HG03342 (cell line): Measurements from ENCODE around the gene SPOCK3.
A peak's percentile ranks its signal among the peaks of the same experiment; 100 is the strongest.

Experiments
- ATAC-seq: cut with Tn5 transposase; IDR thresholded peaks from one replicate; pipeline ENCODE4 v1.9.1; 2021; ENCODE audit warnings: mild to moderate bottlenecking, moderate library complexity; ENCODE audit not compliant: unreplicated experiment

The SPOCK3 gene

DNA sequence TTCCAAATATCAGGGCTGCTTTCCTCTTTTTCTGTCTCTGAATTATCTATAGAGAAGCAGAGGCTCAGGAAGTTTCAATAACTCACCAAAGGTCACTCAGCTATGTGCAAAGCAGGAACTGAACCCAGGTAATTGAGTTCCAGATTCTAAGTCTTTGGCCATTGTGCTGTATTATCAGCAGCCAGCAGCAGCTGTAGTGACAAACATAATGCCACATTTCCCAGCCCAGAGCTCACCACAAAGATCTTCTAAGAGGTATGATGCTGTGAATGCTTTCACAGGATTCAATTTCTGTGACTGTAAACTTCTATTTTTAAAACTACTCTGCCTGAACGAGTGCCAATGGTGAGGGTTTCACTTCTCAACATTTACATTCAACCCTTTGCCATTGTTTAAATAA is 56.4 kb downstream of the SPOCK3 start:
- no peak for ATAC-seq

DNA sequence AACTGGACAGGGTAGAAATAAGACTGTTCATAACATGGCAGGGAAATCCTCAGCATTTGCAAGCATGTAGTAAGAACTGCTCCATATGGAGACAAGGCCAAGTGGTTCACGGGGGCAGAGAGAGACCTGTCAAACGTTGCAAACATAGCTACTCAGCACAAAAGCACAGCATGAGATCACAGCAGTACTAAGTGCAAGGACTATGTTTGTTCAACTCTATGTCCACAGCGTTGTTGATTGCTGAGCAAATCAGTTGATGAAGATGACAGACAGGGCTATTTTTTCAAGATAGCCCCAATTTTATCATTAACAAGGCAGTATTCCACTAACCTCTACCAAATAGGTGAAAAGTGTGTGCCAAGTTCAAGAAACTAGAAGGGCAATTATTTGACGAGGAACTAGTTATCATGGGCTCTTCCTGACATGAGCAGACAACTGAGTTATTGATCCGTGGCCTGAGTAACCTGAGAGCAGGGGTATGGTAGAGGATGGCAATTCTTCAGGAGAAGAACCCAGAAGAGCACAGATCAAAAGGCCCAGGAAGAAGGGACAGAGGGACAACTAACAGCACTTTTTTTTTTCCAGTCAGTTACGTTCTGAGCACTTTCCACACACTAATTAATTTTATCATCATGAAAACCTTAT is 57.4 kb downstream of the SPOCK3 start:
- no peak for ATAC-seq

DNA sequence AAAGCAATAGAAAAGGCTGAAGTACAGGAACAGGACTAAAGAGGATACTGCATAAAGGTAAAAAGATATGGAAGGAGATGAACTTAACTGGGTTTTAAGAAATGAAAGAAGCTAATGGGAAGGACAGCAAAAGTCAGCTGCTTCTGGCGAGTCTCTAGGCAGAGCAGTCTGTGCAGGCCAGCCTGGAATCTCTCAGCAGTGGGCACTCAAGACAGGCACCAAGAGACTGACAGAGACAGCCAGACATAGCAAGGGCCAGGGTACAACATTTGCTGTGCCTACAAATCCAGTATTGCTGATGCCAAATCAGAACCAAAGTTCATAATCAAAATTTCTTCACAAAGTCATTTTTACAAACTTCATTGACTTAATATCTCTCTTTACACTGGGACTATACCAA is 62.4 kb downstream of the SPOCK3 start:
- no peak for ATAC-seq

DNA sequence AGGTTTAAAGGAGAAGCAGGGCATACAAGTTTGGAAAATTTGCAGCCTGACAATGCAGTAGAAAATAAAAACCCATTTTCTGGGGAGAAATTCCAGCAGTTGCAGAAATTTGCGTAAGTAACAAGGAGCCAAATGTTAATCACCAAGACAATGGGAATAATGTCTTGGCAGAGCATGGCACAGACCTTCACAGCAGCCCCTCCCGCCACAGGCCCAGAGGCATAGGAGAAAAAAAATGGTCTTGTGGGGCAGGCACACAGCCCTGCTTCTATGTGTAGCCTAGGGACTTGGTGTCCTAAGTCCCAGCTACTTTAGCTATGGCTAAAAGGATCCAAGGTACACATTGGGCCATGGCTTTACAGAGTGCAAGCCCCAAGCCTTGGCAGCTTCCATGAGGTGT is 65.7 kb downstream of the SPOCK3 start:
- no peak for ATAC-seq

DNA sequence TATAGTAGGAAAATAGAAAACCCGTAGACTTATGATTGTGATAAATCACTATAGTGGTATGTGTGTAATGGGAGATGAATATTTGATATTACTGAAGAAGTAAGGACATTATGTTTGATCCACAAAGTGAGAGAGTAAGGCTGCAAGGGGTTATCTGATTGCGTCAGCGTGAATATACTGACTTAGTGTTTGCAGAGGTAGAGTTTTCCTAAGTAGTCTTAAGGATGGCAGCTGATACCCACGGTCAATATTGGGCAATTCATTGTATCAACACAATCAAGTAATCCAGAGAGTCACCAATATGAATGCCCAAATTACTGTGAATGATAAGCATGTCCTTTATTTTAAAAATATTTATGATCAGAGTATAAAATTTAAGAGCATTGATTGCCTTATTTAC is 83.7 kb downstream of the SPOCK3 start:
- ATAC-seq, result no peak

DNA sequence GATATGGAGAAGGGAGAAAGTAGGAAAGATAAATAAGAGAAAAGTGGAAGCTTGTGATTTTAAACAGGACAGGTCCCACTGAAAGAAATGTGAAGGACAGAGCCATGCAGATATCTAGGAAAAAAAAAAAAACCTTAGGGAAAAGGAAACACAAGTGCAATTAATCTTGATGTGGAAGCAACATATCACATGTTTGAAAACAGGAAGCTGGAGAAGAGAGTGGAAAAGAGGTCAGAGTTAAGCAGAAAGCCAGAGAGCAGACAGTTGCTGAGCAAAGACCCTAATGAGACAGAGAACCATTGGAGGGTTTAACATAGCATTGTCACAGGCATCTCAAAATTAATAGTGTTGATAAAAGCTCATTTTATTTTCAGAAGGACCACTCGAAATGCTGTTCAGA is 89.7 kb downstream of the SPOCK3 start:
- no peak for ATAC-seq

DNA sequence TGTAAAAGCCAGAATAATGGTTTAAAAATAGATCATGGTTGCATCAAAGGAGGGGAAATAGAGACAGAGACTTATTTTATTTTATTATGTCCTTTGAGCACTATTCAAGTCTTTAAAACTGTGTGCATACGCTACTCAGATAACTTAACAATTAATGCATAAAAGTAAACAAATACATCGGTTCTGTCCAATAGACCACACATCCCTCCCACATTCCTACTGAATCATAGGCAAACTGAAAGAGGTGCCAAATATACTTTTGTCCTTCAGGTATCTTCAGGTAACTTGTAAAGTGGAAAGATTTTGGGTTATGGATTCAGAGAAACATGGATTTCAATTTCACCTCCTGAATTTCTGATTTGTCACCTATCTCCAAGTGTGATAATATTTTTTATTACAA is 91.3 kb downstream of the SPOCK3 start:
- no peak for ATAC-seq

DNA sequence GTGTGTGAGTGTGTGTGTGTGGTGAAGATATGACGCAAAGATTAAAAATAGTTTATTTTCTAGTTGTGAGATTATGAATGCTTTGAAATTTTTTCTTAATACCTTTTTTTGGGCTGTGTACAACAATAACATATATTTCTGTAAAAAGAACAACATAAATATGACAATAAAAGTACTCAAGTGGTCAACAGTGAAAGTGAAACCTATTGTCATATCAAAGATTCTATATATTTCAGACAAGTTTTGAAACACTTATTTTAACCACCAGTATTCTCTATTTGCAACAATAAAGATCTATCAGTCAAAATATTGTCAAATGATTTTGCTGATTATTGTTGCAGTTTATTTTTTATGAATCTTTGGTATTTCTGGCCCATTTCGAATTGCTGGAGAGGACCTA is 98.0 kb downstream of the SPOCK3 start:
- no peak for ATAC-seq

DNA sequence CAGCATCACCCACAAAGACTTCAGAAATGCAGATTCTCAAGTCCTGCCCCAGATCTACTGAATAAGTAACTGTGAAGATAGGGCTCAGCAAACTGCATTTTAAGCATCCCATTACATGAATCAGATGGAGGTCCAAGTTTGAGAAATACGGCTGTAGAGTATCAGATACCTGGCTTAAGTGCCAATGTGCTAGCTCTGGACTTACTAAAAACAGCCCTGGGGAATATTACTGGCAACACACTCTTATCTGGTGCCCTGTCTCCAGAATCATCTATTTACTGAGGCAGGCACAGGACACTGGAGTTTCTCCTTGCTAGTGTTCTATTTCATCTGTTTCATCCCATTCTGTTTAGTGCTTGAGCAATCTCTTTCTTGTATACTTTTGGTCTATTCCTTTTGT is 105.1 kb downstream of the SPOCK3 start:
- ATAC-seq, result no peak

DNA sequence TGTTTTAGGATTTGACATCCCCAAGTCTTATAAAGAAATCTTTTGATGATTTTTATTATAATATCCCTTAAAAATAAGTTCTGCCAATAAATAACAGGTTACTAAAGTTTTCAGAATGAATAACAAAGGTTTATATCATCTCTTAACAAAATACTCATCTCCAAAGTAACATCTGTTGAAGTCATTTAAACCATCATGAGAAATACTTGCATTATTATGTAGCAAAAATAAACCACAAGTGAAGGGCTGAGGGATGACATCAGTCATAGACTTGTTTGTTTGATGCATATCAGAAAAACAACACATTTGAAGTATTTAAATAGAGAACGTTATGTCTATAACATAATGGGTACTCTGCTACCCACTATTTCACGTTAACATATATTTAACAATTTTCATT is 114.9 kb downstream of the SPOCK3 start:
- ATAC-seq, result no peak

DNA sequence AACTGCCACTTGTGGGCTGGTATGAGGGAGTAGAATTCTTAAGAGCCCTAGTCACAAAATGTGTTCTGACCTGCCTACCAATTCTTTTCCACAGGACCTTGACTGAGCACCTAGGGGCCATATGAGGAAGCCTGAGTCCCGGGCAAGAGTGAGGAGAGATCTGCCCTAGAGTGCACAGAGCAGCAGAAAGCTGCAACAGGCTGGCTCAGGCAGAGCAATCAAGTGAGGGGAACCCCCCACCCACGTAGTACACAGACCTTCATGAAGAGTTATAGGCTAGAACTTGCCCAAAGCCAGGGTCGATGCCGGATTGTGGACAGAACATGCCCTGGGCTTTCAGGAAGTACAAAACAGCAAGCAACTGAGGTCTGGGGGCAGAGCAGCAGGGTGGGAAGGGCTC is 117.0 kb downstream of the SPOCK3 start:
- ATAC-seq, result no peak

DNA sequence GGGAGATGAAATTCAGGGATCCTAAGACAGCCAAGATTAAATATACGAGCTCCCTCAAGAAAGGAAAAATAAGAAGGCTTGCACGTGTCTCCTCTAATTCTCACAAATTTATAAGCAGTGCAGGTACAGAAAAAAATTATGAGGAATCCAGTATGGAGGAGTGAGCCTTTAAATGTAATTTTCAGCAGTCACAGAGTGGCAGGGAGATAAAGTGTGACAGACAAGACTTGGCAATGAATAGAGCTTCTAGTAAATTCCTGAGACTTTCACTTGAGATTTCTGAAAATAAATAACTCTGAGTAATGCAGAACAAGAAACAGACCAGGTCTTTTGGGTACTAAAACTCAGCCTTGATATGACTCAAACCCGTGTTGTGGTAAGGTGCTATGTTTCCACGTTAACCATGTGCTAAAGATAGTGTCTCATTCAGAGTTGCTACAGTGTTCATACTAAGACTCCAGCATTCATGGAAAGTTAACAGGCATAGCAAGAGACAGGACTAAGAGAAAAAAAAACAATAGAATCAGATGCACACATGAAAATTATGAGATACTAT is 119.8 kb downstream of the SPOCK3 start:
- ATAC-seq, result peak; percentile 62

DNA sequence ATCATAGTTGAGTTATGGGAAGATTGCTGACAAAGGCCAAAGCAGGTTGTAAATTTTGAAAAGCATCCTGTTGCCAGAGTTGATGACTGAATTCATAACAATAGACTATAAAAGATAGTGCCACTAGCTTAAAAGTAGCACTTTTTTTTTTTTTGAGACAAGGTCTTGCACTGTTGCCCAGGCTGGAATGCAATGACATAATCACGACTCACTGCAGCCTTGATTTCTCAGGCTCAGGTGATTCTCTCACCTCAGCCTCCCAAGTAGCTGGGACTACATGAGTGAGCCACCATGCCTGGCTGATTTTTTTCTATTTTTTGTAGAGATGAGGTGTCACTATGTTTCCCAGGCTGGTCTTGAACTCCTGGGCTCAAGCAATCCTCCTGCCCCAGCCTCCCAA is 122.7 kb downstream of the SPOCK3 start:
- no peak for ATAC-seq

DNA sequence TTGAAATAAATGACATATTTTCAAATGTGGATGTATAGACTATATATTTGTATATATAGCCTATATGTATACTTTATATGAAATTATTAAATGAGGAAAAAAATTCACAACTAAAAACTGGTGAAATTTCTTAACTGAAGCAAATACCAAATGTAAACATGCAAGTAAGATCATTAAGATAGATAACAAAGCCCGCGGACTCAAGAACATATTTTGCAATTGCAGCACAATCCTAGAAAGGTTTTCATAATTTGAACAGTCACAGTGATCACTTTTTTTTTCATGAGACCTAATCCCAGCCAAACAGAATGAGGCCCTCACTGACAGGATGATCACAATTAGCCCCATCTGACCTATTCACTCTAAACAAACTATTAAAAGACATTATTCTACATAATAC is 123.2 kb downstream of the SPOCK3 start:
- no peak for ATAC-seq

DNA sequence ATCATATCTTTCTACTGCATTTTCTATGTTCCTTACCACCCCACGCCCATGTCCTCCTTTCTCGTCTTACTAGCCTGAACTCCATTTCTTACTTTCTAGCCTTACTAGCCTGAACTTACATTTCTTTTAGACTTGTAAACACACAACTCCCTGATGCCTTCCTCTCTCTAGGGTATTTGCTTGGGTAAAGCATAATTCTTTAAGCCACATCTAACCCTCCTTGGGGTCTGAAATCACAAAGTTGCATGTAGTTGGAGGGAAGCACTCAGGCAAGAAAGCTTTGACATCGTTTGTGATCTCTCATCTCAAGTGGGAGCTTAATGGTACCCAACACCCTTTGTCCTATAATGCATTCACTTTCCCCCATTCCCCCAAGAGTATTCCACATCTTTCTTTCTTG is 124.4 kb downstream of the SPOCK3 start:
- ATAC-seq, result no peak

DNA sequence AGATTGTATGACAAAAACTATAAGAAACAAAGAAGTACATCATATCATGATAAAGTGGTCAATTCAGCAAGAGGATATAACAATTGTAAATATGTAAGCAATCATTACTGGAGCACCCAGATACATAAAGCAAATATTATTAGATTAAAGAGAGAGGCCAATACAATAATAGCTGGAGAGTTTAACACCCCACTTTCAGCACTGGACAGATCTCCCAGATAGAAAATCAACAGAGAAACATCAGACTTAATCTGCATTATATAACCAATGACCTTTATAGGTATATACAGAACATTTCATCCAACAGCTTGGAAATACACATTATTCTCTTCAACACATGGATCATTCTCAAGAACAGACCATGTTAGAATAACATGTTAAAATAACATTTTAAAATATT is 128.4 kb downstream of the SPOCK3 start:
- no peak for ATAC-seq

DNA sequence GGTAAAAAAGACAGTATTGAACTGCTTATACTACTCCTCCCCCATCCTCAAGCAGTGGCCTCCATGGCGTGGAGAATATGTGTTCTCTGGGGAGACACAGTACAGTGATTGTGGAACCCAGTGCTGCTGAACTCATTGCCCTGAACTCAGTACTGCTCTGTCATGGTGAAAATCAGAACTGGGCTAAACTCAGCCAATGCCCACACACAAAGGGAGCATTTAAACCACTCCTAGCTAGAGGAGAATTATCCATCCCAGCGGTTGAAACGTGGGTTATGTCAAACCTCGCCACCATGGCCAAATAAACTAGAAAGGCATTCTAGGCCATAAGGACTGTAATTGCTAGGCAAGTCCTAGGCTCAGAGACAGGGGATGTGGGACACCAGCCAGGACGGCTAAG is 131.8 kb downstream of the SPOCK3 start:
- no peak for ATAC-seq

DNA sequence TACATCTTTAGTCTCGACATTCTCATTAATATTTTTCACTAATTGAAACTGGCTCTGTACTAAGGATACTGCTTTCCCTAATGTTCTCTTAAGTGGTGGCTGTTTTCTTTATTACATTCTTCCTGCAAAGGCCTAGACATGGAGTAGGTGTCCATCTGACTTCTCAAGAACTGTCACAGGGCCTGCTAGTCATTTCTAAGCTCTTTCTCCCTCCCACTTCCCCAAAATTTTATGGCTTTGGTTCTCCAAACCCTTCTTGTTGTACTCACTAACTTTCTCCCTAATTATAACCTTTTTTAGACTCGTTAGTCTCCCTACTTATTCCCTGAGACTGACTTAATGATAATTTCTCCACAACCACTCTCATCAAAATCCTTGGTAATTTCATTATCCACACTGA is 133.3 kb downstream of the SPOCK3 start:
- ATAC-seq, result no peak

DNA sequence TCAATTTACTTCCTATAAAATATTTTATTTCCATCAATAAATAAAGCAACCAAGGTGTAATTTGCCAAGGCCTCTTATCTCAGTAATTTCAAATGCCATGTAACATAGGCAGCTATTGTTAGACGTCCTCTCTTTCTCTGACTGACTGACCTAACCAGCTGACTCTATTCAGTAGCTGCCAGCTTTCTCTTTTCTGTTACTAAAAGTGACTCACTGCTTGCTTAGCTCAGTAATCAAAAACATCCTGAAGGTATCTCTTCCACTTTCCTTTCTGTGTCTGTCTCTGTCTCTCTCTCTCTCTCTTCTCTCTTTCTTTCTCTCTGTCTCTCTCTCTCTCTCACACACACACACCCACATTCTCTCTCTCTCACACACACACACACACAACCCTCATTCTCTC is 134.2 kb downstream of the SPOCK3 start:
- ATAC-seq, result peak; percentile 85

DNA sequence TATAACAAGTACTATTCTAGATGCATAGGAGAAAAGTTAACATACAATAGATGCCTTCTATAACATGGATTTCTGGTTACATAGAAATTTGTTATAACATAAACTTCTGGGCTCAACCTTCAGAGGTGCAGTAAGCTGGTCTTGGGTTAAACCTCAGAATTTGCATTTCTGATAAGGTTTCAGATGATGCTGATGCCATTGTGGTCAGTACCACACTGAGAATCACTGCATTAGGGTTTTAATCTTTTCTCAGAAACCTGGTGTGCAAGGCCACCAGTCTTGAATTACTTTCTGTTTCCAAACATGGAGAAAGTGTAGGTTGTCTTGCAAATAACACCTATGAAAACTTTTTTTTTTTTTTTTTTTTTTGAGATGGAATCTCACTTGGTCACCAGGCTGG is 146.2 kb downstream of the SPOCK3 start:
- ATAC-seq, result peak; percentile 66

DNA sequence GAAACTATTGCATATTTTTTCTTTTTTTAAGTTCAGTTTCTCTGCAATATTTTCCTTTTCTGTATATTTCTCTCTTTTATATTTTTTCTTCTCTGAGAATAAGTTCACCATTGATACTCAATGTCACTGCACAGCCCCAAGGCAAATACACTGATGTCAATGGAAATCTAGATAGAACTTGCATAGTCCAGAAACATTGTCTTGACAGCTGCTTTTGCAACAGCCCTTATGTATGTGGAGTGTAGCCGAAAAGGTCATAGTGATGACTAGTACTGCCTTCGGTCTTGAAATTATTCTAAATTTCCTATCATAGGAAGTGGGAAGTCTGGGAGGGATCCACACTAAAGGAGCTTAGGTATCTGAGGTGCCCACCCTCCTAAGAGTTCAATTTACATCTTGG is 150.0 kb downstream of the SPOCK3 start:
- no peak for ATAC-seq

DNA sequence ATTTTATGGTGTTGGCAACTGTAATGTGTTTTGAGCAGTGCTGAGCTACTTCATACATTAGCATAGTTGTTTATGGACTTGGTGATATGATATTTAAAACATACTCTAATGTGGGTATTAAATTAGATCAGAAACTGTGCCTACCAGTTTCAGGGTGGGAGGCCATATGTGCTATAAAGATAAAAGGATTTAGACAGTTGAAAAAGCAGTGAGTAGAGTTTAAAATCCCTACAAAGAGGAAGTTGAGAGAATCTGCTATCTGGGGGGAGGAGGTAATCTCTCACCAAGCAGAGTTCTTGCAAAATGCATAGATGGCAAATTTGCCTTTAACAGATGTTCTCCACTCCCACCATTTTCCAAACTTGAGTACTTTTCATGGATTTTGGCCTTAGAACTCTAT is 154.5 kb downstream of the SPOCK3 start:
- ATAC-seq, result no peak

DNA sequence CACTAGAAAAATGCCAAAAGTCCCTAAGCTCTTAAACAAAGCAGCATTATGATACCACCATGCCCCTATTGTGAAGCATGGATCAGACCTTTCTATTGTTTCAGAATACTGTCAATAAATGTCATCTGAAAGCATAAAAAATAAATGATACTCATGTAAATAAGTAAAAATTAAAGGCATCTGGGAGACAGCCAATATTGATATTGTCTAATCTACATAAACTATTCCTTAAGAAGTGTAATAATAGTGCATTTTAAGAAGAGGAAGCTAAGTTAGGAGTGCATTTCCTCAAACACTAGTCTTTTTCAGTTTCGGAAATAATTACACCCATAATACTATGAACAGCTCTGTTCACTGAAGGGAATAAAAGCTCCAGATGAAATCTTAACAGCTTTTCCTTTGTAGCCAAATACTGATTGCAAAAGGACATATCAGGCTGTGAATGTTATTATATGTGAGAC is 181.6 kb downstream of the SPOCK3 start:
- ATAC-seq, result no peak
